ENCODE measurements around the gene FPR3. TPM values are rescaled to one million over a fixed set of nuclear protein-coding genes. Genes with fewer than 3 reads are reported as not detected.

Gene FPR3
- total and polyA plus RNA-seq, 2 experiments from 2014 or later: not detected

GRCh38 chr19:51873097-51873496 is 78.1 kb downstream of the FPR3 start:
- Mint-ChIP-seq H3K9me3 (peaks cover 98% of the 10 kb centered on the region), H3K27me3 (ENCODE audit: insufficient read depth, low read depth, poor library complexity) (peaks cover 13% of the 10 kb centered on the region), H3K4me1 (no peaks in the 10 kb centered on the region), H3K27ac (no peak overlapping the region), H3K36me3 (ENCODE audit: low read depth) (peaks cover 100% of the 10 kb centered on the region), H3K4me3 (no peak overlapping the region)
- Histone ChIP-seq H3K27me3 (ENCODE audit: insufficient read depth) (no peaks in the 10 kb centered on the region), H3K36me3 (ENCODE audit: insufficient read depth) (peaks cover 85% of the 10 kb centered on the region), H3K4me3 (no peak overlapping the region), H3F3A (replicated peaks; ENCODE audit: low read depth) (0 out of 2 replicates have a peak, but pooled peaks cover 5% of the 10 kb centered on the region), H3K79me2 (replicated peaks; ENCODE audit: insufficient read depth) (no peaks in the 10 kb centered on the region), H4K20me1 (replicated peaks; ENCODE audit: insufficient read depth) (no peaks in the 10 kb centered on the region; the same call in 1 of the 2 replicates), H3K9me2 (ENCODE audit: insufficient read depth) (no peaks in the 10 kb centered on the region), H3K27ac (ENCODE audit: low read depth) (no peak overlapping the region), H2AFZ (no peak overlapping the region), H3K4me2 (no peak overlapping the region), H3K4me1 (ENCODE audit: insufficient read depth) (no peaks in the 10 kb centered on the region)
- no peak for DNase-seq (ENCODE audit: low spot score)
- TF ChIP-seq NANOG (IDR thresholded peaks at IDR 0.05; ENCODE audit: borderline replicate concordance) (no peak), EZH2phosphoT487 (IDR thresholded peaks at IDR 0.05; ENCODE audit: unreplicated experiment) (no peak), CTCF (conservative IDR thresholded peaks at IDR 0.05; ENCODE audit: low read depth in 2 of 2) (no peak), STAT1 (IDR thresholded peaks at IDR 0.05; ENCODE audit: unreplicated experiment) (no peak), ZNF462 (CRISPR knock-in tag; IDR thresholded peaks at IDR 0.05) (no peak)
- ATAC-seq: no peak

Other genes starting within 250 kb of the FPR3 start
- 6.3 and 7.4 TPM in 2 replicates for gene ZNF175, start 223.9 kb upstream of the FPR3 start, total RNA-seq (2014; rRNA removed; shearing (Covaris generic))
- 2.3 and 5.8 TPM in 2 replicates for gene ZNF175, start 223.9 kb upstream of the FPR3 start, polyA plus RNA-seq (2016; fragmentation: Nextera tagmentation; extraction: Ambion mirVana)
- not detected in 2 replicates for gene SIGLEC5, start 164.8 kb upstream of the FPR3 start, total RNA-seq (2014; rRNA removed; shearing (Covaris generic))
- not detected in 2 replicates for gene SIGLEC5, start 164.8 kb upstream of the FPR3 start, polyA plus RNA-seq (2016; fragmentation: Nextera tagmentation; extraction: Ambion mirVana)
- not detected in 2 replicates for gene SIGLEC14, start 148.3 kb upstream of the FPR3 start, total RNA-seq (2014; rRNA removed; shearing (Covaris generic))
- 0.10 TPM in 1 of 2 replicates, not detected in the other for gene SIGLEC14, start 148.3 kb upstream of the FPR3 start, polyA plus RNA-seq (2016; fragmentation: Nextera tagmentation; extraction: Ambion mirVana)
- 5.1 and 5.2 TPM in 2 replicates for gene SPACA6, start 101.8 kb upstream of the FPR3 start, total RNA-seq (2014; rRNA removed; shearing (Covaris generic))
- 8.2 and 11.5 TPM in 2 replicates for gene SPACA6, start 101.8 kb upstream of the FPR3 start, polyA plus RNA-seq (2016; fragmentation: Nextera tagmentation; extraction: Ambion mirVana)
- 1.8 and 2.0 TPM in 2 replicates for gene HAS1, start 71.2 kb upstream of the FPR3 start, total RNA-seq (2014; rRNA removed; shearing (Covaris generic))
- gene HAS1, start 71.2 kb upstream of the FPR3 start, polyA plus RNA-seq (2016; fragmentation: Nextera tagmentation; extraction: Ambion mirVana): 0.40 and 0.75 TPM in 2 replicates
- gene FPR1, start 43.3 kb upstream of the FPR3 start, total RNA-seq (2014; rRNA removed; shearing (Covaris generic)): not detected in 2 replicates
- not detected in 2 replicates for gene FPR1, start 43.3 kb upstream of the FPR3 start, polyA plus RNA-seq (2016; fragmentation: Nextera tagmentation; extraction: Ambion mirVana)
- not detected in 2 replicates for gene FPR2, start 34.0 kb upstream of the FPR3 start, total RNA-seq (2014; rRNA removed; shearing (Covaris generic))
- not detected in 2 replicates for gene FPR2, start 34.0 kb upstream of the FPR3 start, polyA plus RNA-seq (2016; fragmentation: Nextera tagmentation; extraction: Ambion mirVana)
- gene ZNF577, start 92.8 kb downstream of the FPR3 start, total RNA-seq (2014; rRNA removed; shearing (Covaris generic)): 27.4 and 37.7 TPM in 2 replicates
- 11.2 and 18.3 TPM in 2 replicates for gene ZNF577, start 92.8 kb downstream of the FPR3 start, polyA plus RNA-seq (2016; fragmentation: Nextera tagmentation; extraction: Ambion mirVana)
- gene ZNF649, start 109.9 kb downstream of the FPR3 start, total RNA-seq (2014; rRNA removed; shearing (Covaris generic)): 68.9 and 75.5 TPM in 2 replicates
- gene ZNF649, start 109.9 kb downstream of the FPR3 start, polyA plus RNA-seq (2016; fragmentation: Nextera tagmentation; extraction: Ambion mirVana): 29.2 and 40.6 TPM in 2 replicates
- gene ZNF613, start 132.3 kb downstream of the FPR3 start, total RNA-seq (2014; rRNA removed; shearing (Covaris generic)): 11.6 and 18.1 TPM in 2 replicates
- 6.0 and 13.8 TPM in 2 replicates for gene ZNF613, start 132.3 kb downstream of the FPR3 start, polyA plus RNA-seq (2016; fragmentation: Nextera tagmentation; extraction: Ambion mirVana)
- gene ZNF350, start 191.7 kb downstream of the FPR3 start, total RNA-seq (2014; rRNA removed; shearing (Covaris generic)): 5.6 and 5.8 TPM in 2 replicates
- gene ZNF350, start 191.7 kb downstream of the FPR3 start, polyA plus RNA-seq (2016; fragmentation: Nextera tagmentation; extraction: Ambion mirVana): 3.6 and 7.6 TPM in 2 replicates
- gene ZNF615, start 213.1 kb downstream of the FPR3 start, total RNA-seq (2014; rRNA removed; shearing (Covaris generic)): 11.0 and 11.4 TPM in 2 replicates
- 3.7 and 4.5 TPM in 2 replicates for gene ZNF615, start 213.1 kb downstream of the FPR3 start, polyA plus RNA-seq (2016; fragmentation: Nextera tagmentation; extraction: Ambion mirVana)
- 21.6 and 26.2 TPM in 2 replicates for gene ZNF614, start 233.2 kb downstream of the FPR3 start, total RNA-seq (2014; rRNA removed; shearing (Covaris generic))
- 7.8 and 9.1 TPM in 2 replicates for gene ZNF614, start 233.2 kb downstream of the FPR3 start, polyA plus RNA-seq (2016; fragmentation: Nextera tagmentation; extraction: Ambion mirVana)

All from GM23338 (cell line).